Prostate gland (tissue), 2 donors: ENCODE data around the gene ABLIM1.

ENCODE experiments used
- POLR2A ChIP-seq: fragments of 450-650 bp; IDR thresholded peaks from one replicate; pipeline ENCODE4 v1.6.1; 2016; ENCODE audit warnings: antibody characterized with exemption, mild to moderate bottlenecking
- TF ChIP-seq, protein P1 (sequence below), 4 experiments: fragments of 200-600 bp in 2 of 4; fragments of 450-650 bp in 2 of 4; sonication (generic) in 2 of 4; IDR thresholded peaks; 1 replicate in 3 of 4; 2 replicates in 1 of 4; pipeline ENCODE4 v1.5.1; 2016 to 2019; ENCODE audit warnings: antibody characterized with exemption in 4 of 4, mild to moderate bottlenecking in 2 of 4, moderate library complexity in 2 of 4

DNA sequence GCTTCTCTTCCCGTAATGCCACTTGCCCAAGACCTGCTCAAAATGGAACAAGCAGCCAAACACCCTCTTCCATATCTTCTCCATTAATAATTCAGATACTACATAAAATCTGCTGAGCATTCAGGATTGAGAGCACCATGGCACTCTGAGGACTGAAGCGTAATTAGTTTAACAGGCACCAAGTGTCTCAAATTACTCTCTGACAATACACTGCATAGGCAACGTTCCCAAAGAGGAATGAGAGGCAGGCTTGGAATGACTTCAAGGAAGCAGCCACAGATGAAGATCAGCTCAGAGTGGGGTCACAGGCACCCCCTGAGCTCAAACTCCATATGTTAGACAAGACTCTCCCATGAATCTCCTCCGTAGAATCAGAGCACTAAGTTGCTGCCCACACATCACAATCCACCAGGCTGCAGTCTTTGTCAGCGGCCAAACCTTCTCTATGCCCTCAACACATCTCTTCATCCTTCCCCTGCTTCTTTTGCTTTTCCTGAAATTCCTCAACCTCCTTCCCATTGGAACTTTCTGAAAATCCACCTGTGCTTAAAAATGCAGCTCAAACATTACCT, 4.7 kb upstream of the ABLIM1 start:
- TF ChIP-seq, protein P1, sequence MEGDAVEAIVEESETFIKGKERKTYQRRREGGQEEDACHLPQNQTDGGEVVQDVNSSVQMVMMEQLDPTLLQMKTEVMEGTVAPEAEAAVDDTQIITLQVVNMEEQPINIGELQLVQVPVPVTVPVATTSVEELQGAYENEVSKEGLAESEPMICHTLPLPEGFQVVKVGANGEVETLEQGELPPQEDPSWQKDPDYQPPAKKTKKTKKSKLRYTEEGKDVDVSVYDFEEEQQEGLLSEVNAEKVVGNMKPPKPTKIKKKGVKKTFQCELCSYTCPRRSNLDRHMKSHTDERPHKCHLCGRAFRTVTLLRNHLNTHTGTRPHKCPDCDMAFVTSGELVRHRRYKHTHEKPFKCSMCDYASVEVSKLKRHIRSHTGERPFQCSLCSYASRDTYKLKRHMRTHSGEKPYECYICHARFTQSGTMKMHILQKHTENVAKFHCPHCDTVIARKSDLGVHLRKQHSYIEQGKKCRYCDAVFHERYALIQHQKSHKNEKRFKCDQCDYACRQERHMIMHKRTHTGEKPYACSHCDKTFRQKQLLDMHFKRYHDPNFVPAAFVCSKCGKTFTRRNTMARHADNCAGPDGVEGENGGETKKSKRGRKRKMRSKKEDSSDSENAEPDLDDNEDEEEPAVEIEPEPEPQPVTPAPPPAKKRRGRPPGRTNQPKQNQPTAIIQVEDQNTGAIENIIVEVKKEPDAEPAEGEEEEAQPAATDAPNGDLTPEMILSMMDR (IDR thresholded peaks at IDR 0.05) = no peak
- no peak for TF ChIP-seq POLR2A
